HG02870 (cell line): ENCODE measurements around the gene CEP76.

Source experiments
- ATAC-seq: cut with Tn5 transposase; IDR thresholded peaks from one replicate; pipeline ENCODE4 v1.9.1; 2021; ENCODE audit warnings: mild to moderate bottlenecking, moderate library complexity; ENCODE audit not compliant: unreplicated experiment

The CEP76 gene

GRCh38 chr18:12703664-12704063 lies 1.1 kb upstream of the CEP76 start:
- no peak for ATAC-seq

- peak; percentile 33 for ATAC-seq
Measured at GRCh38 chr18:12703096-12703567, 609 bp upstream of the CEP76 start.

GRCh38 chr18:12701161-12701560 lies 1.4 kb downstream of the CEP76 start:
- ATAC-seq, result no peak

- no peak for ATAC-seq
Measured at GRCh38 chr18:12699747-12700146, 2.8 kb downstream of the CEP76 start.

- ATAC-seq, result no peak
Measured at GRCh38 chr18:12694032-12694431, 8.5 kb downstream of the CEP76 start.

- no peak for ATAC-seq
Measured at GRCh38 chr18:12692206-12692605, 10.3 kb downstream of the CEP76 start.

- no peak for ATAC-seq
Measured at GRCh38 chr18:12689256-12689850, 13.2 kb downstream of the CEP76 start.

- no peak for ATAC-seq
Measured at GRCh38 chr18:12686100-12686499, 16.4 kb downstream of the CEP76 start.

- ATAC-seq, result no peak
Measured at GRCh38 chr18:12679183-12679786, 23.2 kb downstream of the CEP76 start.

- ATAC-seq, result no peak
Measured at GRCh38 chr18:12668041-12668440, 34.5 kb downstream of the CEP76 start.

- ATAC-seq, result no peak
Measured at GRCh38 chr18:12659904-12660605, 42.5 kb downstream of the CEP76 start.

- peak; percentile 15 for ATAC-seq
Measured at GRCh38 chr18:12658426-12659138, 43.9 kb downstream of the CEP76 start.

GRCh38 chr18:12657684-12658425 lies 44.7 kb downstream of the CEP76 start, which contains the start of gene SPIRE1:
Gene SPIRE1, minus strand, starts transcription at chr18:12658107. Its CDS starts 241 bp downstream, at chr18:12657866.
- peak; percentile 77 for ATAC-seq

GRCh38 chr18:12656938-12657683 lies 45.4 kb downstream of the CEP76 start:
- peak; percentile 41 for ATAC-seq

- ATAC-seq, result no peak
Measured at GRCh38 chr18:12656605-12656937, 46.0 kb downstream of the CEP76 start.

- no peak for ATAC-seq
Measured at GRCh38 chr18:12654971-12655370, 47.6 kb downstream of the CEP76 start.

- ATAC-seq, result no peak
Measured at GRCh38 chr18:12652861-12653401, 49.6 kb downstream of the CEP76 start.

- ATAC-seq, result no peak
Measured at GRCh38 chr18:12651651-12652050, 50.9 kb downstream of the CEP76 start.

GRCh38 chr18:12647773-12648172 lies 54.8 kb downstream of the CEP76 start:
- ATAC-seq, result no peak

- no peak for ATAC-seq
Measured at GRCh38 chr18:12645751-12646203, 56.7 kb downstream of the CEP76 start.
